Measurements from ENCODE around the gene ST6GALNAC3. TPM values are rescaled to one million over a fixed set of nuclear protein-coding genes. Genes with fewer than 3 reads are reported as not detected.

Gene ST6GALNAC3
- total and polyA plus RNA-seq, 2 donors from 2014 or later = 8.8 to 15.8 TPM

GRCh38 chr1:76426606-76427005 lies 352.1 kb downstream of the ST6GALNAC3 start:
- Histone ChIP-seq H3K27ac (ENCODE audit: low read depth in 2 of 2, low read length in 2 of 2) (no peak overlapping the region), H3K36me3 (ENCODE audit: control insufficient read depth in 2 of 3, insufficient read depth in 3 of 3, low read length in 3 of 3) (no peaks in the 10 kb centered on the region), H3K4me1 (ENCODE audit: control insufficient read depth in 2 of 3, insufficient read depth in 2 of 3, low read depth in 1 of 3, low read length in 3 of 3) (no peaks in the 10 kb centered on the region), H3K9ac (ENCODE audit: low read length in 3 of 3) (no peak overlapping the region), H3K4me3 (ENCODE audit: low read length in 3 of 3) (no peak overlapping the region), H3K27me3 (ENCODE audit: control insufficient read depth, insufficient read depth, low read length) (no peaks in the 10 kb centered on the region), H3K9me3 (ENCODE audit: control insufficient read depth in 2 of 3, insufficient read depth in 1 of 3, low read length in 3 of 3) (no peaks in the 10 kb centered on the region)
- no peak for FAIRE-seq
- intact Hi-C loops (cut with DNase I) = no loop called here
- no peak for TF ChIP-seq CTCF (IDR thresholded peaks at IDR 0.05; ENCODE audit: borderline replicate concordance, extremely low read depth, insufficient read depth)
- no peak for DNase-seq

- Histone ChIP-seq H3K9ac (ENCODE audit: low read length in 3 of 3) (no peak overlapping the region), H3K9me3 (ENCODE audit: control insufficient read depth in 2 of 3, insufficient read depth in 1 of 3, low read length in 3 of 3) (no peaks in the 10 kb centered on the region), H3K4me3 (ENCODE audit: low read length in 3 of 3) (no peak overlapping the region), H3K4me1 (ENCODE audit: control insufficient read depth in 2 of 3, insufficient read depth in 2 of 3, low read depth in 1 of 3, low read length in 3 of 3) (no peaks in the 10 kb centered on the region), H3K36me3 (ENCODE audit: control insufficient read depth in 2 of 3, insufficient read depth in 3 of 3, low read length in 3 of 3) (no peaks in the 10 kb centered on the region), H3K27me3 (ENCODE audit: control insufficient read depth, insufficient read depth, low read length) (no peaks in the 10 kb centered on the region), H3K27ac (ENCODE audit: low read depth in 2 of 2, low read length in 2 of 2) (no peak overlapping the region)
- TF ChIP-seq CTCF (IDR thresholded peaks at IDR 0.05; ENCODE audit: borderline replicate concordance, extremely low read depth, insufficient read depth) = no peak
- no peak for DNase-seq
- no peak for FAIRE-seq
- intact Hi-C loops (cut with DNase I) = no loop called here
Measured at GRCh38 chr1:76428028-76428427, 353.5 kb downstream of the ST6GALNAC3 start.

- no peaks in the 10 kb centered on the region for H3K36me3 ChIP-seq (ENCODE audit: control insufficient read depth in 2 of 3, insufficient read depth in 3 of 3, low read length in 3 of 3)
- H3K27me3 ChIP-seq (ENCODE audit: control insufficient read depth, insufficient read depth, low read length) = no peaks in the 10 kb centered on the region
- H3K9me3 ChIP-seq (ENCODE audit: control insufficient read depth in 2 of 3, insufficient read depth in 1 of 3, low read length in 3 of 3) = no peaks in the 10 kb centered on the region
- H3K27ac ChIP-seq (ENCODE audit: low read depth in 2 of 2, low read length in 2 of 2) = no peak overlapping the region
- no peak for TF ChIP-seq CTCF (IDR thresholded peaks at IDR 0.05; ENCODE audit: borderline replicate concordance, extremely low read depth, insufficient read depth)
- FAIRE-seq (no peak), DNase-seq (peak in 2 of 5 donors; percentile 16 to 53)
- no peak overlapping the region for H3K9ac ChIP-seq (ENCODE audit: low read length in 3 of 3)
- no peaks in the 10 kb centered on the region for H3K4me1 ChIP-seq (ENCODE audit: control insufficient read depth in 2 of 3, insufficient read depth in 2 of 3, low read depth in 1 of 3, low read length in 3 of 3)
- no peak overlapping the region for H3K4me3 ChIP-seq (ENCODE audit: low read length in 3 of 3)
- intact Hi-C loops (cut with DNase I) = no loop called here
Measured at GRCh38 chr1:76430531-76430930, 356.0 kb downstream of the ST6GALNAC3 start.

- FAIRE-seq (no peak), DNase-seq (no peak)
- Histone ChIP-seq H3K9ac (ENCODE audit: low read length in 3 of 3) (no peak overlapping the region), H3K27ac (ENCODE audit: low read depth in 2 of 2, low read length in 2 of 2) (no peak overlapping the region), H3K4me1 (ENCODE audit: control insufficient read depth in 2 of 3, insufficient read depth in 2 of 3, low read depth in 1 of 3, low read length in 3 of 3) (no peaks in the 10 kb centered on the region), H3K4me3 (ENCODE audit: low read length in 3 of 3) (no peak overlapping the region), H3K36me3 (ENCODE audit: control insufficient read depth in 2 of 3, insufficient read depth in 3 of 3, low read length in 3 of 3) (no peaks in the 10 kb centered on the region), H3K9me3 (ENCODE audit: control insufficient read depth in 2 of 3, insufficient read depth in 1 of 3, low read length in 3 of 3) (no peaks in the 10 kb centered on the region), H3K27me3 (ENCODE audit: control insufficient read depth, insufficient read depth, low read length) (no peaks in the 10 kb centered on the region)
- no peak for TF ChIP-seq CTCF (IDR thresholded peaks at IDR 0.05; ENCODE audit: borderline replicate concordance, extremely low read depth, insufficient read depth)
- intact Hi-C loops (cut with DNase I) = no loop called here
Measured at GRCh38 chr1:76433526-76433925, 359.0 kb downstream of the ST6GALNAC3 start.

All from kidney (tissue), 14 donors.